NCI-H748 (cell line): ENCODE results near the gene TULP4.
"Not testable (repeated sequence)": the region's sequence is repeated elsewhere in the genome, so short reads cannot be mapped to it uniquely, and the experiment has no call there.

Source experiments
- DNase-seq: peaks from one replicate; lab custom pipeline; 2025; ENCODE audit not compliant: unreplicated experiment; lab: John Stamatoyannopoulos, UW

TULP4 gene

GRCh38 chr6:158388727-158389126 is 76.5 kb downstream of the TULP4 start:
- no peak for DNase-seq

- no peak for DNase-seq
Observed at GRCh38 chr6:158389193-158389919, 77.1 kb downstream of the TULP4 start.

GRCh38 chr6:158391276-158391675 is 79.0 kb downstream of the TULP4 start:
- no peak for DNase-seq

GRCh38 chr6:158391977-158392376 is 79.7 kb downstream of the TULP4 start:
- not testable (repeated sequence) for DNase-seq

GRCh38 chr6:158396136-158396535 is 83.9 kb downstream of the TULP4 start:
- DNase-seq: peak; percentile 9

- no peak for DNase-seq
Observed at GRCh38 chr6:158397578-158397977, 85.3 kb downstream of the TULP4 start.

GRCh38 chr6:158398252-158399024 is 86.2 kb downstream of the TULP4 start:
- no peak for DNase-seq

- DNase-seq: no peak
Observed at GRCh38 chr6:158399040-158399700, 86.9 kb downstream of the TULP4 start.

GRCh38 chr6:158402184-158402583 is 89.9 kb downstream of the TULP4 start:
- no peak for DNase-seq

GRCh38 chr6:158405321-158405831 is 93.1 kb downstream of the TULP4 start:
- DNase-seq: peak; percentile 22

GRCh38 chr6:158405933-158406332 is 93.7 kb downstream of the TULP4 start:
- peak; percentile 27 for DNase-seq

- no peak for DNase-seq
Observed at GRCh38 chr6:158406736-158407135, 94.5 kb downstream of the TULP4 start.

- DNase-seq: no peak
Observed at GRCh38 chr6:158408013-158408412, 95.7 kb downstream of the TULP4 start.

GRCh38 chr6:158408552-158409130 is 96.4 kb downstream of the TULP4 start:
- DNase-seq: no peak

GRCh38 chr6:158409451-158409850 is 97.2 kb downstream of the TULP4 start:
- DNase-seq: no peak

GRCh38 chr6:158410784-158411183 is 98.5 kb downstream of the TULP4 start:
- DNase-seq: no peak

GRCh38 chr6:158411998-158412397 is 99.7 kb downstream of the TULP4 start:
- no peak for DNase-seq

- DNase-seq: peak; percentile 6
Observed at GRCh38 chr6:158413028-158413427, 100.8 kb downstream of the TULP4 start.

- DNase-seq: no peak
Observed at GRCh38 chr6:158413814-158414565, 101.7 kb downstream of the TULP4 start.

- no peak for DNase-seq
Observed at GRCh38 chr6:158414851-158415262, 102.6 kb downstream of the TULP4 start.

GRCh38 chr6:158415666-158416065 is 103.4 kb downstream of the TULP4 start:
- no peak for DNase-seq
